ENCODE measurements around the gene GXYLT2.
A peak's percentile ranks its signal among the peaks of the same experiment; 100 is the strongest.

Gene GXYLT2

GRCh38 chr3:72991522-72991921 is 103.7 kb downstream of the GXYLT2 start:
- TF ChIP-seq CTCF (conservative IDR thresholded peaks at IDR 0.05; ENCODE audit: control insufficient read depth, insufficient read depth, low read depth, low read length), result no peak
- no peak overlapping the region for H3K4me3 ChIP-seq (ENCODE audit: control insufficient read depth, low read depth, low read length)
- no peak for DNase-seq (ENCODE audit: low read depth)

GRCh38 chr3:72993391-72993790 is 105.5 kb downstream of the GXYLT2 start:
- no peak for DNase-seq (ENCODE audit: low read depth)
- no peak overlapping the region for H3K4me3 ChIP-seq (ENCODE audit: control insufficient read depth, low read depth, low read length)
- TF ChIP-seq CTCF (conservative IDR thresholded peaks at IDR 0.05; ENCODE audit: control insufficient read depth, insufficient read depth, low read depth, low read length), result no peak

- H3K4me3 ChIP-seq (ENCODE audit: control insufficient read depth, low read depth, low read length), result no peak overlapping the region
- TF ChIP-seq CTCF (conservative IDR thresholded peaks at IDR 0.05; ENCODE audit: control insufficient read depth, insufficient read depth, low read depth, low read length), result no peak
- no peak for DNase-seq (ENCODE audit: low read depth)
These were observed 107.5 kb downstream of the GXYLT2 start for GRCh38 chr3:72995337-72995736.

- peak overlapping the region; percentile 45 for H3K4me3 ChIP-seq (ENCODE audit: control insufficient read depth, low read depth, low read length)
- no peak for TF ChIP-seq CTCF (conservative IDR thresholded peaks at IDR 0.05; ENCODE audit: control insufficient read depth, insufficient read depth, low read depth, low read length)
- DNase-seq (ENCODE audit: low read depth), result no peak
These were observed 108.3 kb downstream of the GXYLT2 start for GRCh38 chr3:72996121-72996472.

GRCh38 chr3:72996473-72997333 is 108.9 kb downstream of the GXYLT2 start, which contains the start of gene PPP4R2:
PPP4R2 (plus strand) TSS chr3:72996811; CDS start chr3:72997038, 227 bp downstream.
- DNase-seq (ENCODE audit: low read depth), result peak; percentile 81

GRCh38 chr3:72997421-72997961 is 109.6 kb downstream of the GXYLT2 start:
- peak overlapping the region; percentile 77 for H3K4me3 ChIP-seq (ENCODE audit: control insufficient read depth, low read depth, low read length)
- peak; percentile 55 for TF ChIP-seq CTCF (conservative IDR thresholded peaks at IDR 0.05; ENCODE audit: control insufficient read depth, insufficient read depth, low read depth, low read length)
- DNase-seq (ENCODE audit: low read depth), result peak; percentile 69

More at GRCh38 chr3:72996473-72997333, 108.9 kb downstream of the GXYLT2 start, which contains the start of gene PPP4R2:
- H3K4me3 ChIP-seq (ENCODE audit: control insufficient read depth, low read depth, low read length), result peak within 1 kb of the TSS; percentile 77
- TF ChIP-seq CTCF (conservative IDR thresholded peaks at IDR 0.05; ENCODE audit: control insufficient read depth, insufficient read depth, low read depth, low read length), result no peak

Measured in fibroblast of mammary gland (primary cell).